NCI-H1048 (cell line): ENCODE measurements around the gene PPFIBP1.
A peak's percentile ranks its signal among the peaks of the same experiment; 100 is the strongest.

Experiments used
- DNase-seq: peaks from one replicate; lab custom pipeline; 2025; lab: John Stamatoyannopoulos, UW

The PPFIBP1 gene

DNA sequence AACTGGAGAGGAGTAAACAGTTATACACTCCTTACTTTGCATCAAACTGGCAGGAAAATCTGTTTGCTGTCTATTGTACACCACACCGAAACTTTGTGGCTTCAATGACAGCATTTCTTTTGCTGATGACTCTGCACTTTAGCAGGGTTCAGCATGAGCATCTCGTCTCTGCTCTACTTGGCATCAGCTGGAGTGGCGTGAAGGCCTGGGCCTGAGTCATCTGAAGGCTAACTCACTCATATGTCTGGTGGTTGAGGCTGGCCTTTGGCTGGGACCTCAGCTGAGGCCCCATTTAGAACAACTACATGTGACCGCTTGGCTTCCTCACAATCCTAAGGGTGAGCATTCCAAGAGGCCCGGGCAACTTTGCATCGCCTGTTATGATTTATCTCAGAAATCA is 143.5 kb downstream of the PPFIBP1 start:
- DNase-seq = no peak

DNA sequence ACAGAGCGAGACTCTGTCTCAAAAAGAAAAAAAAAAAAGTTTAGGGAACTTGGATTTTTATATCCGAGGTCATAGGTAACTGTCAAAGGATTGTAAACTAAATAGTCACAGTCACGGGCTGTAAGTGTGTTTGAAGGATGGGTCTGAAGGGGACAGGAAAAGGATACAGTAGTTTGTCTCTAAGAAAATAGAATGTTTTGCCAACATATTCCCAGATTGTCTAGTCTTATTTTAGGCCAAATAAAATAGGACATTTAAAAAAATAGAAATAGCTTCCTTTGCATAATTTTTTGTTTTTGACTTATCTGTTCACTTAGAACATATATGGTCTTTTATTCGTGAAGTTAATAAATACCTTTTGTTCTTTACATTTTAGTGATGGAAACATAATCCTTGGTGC is 148.0 kb downstream of the PPFIBP1 start:
- no peak for DNase-seq

- no peak for DNase-seq
These were observed 148.6 kb downstream of the PPFIBP1 start for GRCh38 chr12:27672643-27673042.

DNA sequence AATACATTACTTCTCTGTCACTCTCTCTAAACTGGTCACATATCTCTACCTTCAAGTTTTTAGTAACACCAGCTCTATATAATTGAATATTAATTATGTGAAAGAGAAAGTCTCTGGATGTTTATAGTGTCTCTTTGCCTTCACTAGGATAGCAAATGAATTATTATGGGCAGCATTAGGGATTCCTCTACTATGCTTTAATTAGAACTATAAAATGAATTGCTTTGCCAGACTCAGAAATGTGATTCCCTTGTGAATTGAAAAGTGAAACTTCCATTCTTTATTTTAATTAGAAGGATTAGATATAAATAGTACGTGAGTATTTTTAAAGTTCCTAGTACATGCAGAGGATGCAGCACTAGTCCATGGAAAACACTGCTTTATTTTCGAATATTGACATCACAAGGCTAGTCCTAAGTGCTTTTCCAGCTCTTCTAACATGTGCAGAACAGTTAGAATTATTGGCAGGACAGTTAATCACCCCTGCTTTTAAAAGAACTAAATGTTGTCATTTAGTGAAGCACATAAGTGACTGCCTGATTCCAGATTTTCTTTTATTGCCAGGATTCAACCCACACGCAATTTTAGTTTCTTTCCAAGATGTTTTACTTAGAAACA is 149.2 kb downstream of the PPFIBP1 start:
- no peak for DNase-seq

DNA sequence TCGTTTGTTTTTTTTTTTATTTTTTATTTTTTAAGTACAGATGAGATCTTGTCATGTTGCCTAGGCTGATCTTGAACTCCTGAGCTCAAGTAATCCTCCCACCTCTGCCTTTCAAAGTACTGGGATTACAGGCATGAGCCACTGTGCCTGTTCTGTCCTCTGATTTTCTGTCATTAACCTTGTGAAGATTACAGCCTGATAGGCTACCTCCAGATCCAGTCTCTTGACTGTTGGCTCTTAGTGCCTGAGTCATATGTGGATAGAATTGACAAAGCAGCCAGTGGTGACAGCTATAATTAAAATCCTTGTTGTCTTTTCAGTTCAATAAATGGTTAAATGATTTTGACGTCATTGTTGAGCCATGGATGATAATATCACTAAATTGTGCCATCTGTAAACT is 151.0 kb downstream of the PPFIBP1 start:
- DNase-seq = no peak

GRCh38 chr12:27680619-27681018 is 156.6 kb downstream of the PPFIBP1 start:
- DNase-seq = no peak

DNA sequence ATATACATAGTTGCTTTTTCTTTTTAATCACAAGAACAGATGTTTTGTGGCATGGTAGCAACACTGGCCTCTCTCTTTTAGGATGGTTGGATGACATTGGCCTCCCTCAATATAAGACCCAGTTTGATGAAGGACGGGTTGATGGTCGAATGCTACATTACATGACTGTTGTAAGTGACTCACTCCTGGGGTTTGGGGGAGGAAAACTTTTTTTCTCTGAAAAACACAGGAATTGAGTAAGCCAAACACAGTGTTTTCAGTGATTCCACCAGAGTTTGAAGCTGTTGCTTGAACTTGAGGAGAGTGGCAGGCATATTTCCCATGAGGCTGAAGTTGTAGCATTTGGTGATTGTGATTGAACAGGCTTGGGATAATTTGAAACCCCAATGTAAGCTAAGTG is 158.5 kb downstream of the PPFIBP1 start:
- DNase-seq = no peak

- no peak for DNase-seq
These were observed 161.3 kb downstream of the PPFIBP1 start for GRCh38 chr12:27685274-27685673.

DNA sequence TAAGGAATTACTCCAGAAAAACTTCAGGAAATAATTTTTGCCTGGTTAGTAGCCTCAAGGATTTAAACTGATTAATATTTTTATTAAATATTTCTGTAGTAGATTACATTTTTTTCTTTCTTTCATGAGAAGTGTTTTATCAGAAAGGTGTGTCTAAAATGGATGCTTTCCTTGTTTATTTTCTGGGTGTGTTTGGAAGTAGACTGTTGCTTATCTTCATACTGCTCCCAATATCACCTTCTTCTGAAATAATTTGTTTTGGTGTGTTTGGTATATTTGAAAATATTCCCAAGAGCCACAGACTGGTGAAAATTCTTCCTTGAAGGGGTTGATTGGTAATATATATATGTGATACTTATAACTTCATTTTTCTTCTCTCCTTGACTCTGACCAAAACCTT is 162.1 kb downstream of the PPFIBP1 start:
- no peak for DNase-seq

DNA sequence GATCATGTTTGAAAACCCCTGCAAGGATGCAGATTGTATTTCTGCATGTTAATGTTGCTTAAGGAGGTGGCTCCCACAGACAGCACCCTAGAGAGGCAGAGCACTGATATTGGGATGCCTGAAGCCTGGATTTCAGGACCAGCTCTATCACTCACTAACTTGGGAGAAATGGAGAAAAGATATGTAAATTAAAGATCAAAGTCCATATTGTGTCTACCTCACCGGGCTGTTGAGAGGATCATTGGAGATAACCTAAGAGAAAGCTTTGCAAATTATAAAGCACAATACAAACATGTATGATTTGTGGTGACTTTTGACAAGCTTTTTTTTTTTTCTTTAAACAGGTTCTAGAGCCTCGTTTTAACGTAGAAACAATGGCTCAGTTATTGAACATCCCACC is 164.7 kb downstream of the PPFIBP1 start:
- no peak for DNase-seq

DNA sequence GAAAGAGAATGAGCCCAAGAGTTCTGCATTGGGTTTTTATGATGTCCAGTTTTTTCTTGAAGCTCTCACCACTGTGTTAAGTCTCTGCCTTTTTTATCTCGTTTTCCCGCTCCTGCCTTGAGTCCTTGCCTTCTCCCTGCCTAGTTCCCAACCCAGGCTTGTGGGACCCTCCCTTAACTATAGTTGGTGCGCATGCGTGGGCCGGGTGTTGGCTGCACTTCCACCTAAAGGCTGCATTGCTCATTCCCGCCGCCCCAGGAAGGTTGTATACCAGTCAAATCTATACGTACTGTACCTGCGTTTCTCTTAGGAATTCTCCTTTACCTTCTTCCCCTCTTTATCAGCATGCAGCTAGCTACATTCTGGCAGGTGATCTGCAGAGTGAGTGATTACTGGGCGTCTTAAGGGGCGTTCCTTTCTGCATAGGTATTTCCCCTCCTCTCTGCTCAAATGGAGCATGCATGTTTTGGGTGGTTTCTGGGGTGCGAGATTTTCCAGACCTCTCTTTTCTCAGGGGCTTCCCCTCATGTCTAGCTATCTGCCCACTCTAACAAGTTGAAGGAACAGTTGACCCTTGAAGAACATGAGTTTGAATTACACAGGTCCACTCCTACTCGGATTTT is 165.7 kb downstream of the PPFIBP1 start:
- no peak for DNase-seq

DNA sequence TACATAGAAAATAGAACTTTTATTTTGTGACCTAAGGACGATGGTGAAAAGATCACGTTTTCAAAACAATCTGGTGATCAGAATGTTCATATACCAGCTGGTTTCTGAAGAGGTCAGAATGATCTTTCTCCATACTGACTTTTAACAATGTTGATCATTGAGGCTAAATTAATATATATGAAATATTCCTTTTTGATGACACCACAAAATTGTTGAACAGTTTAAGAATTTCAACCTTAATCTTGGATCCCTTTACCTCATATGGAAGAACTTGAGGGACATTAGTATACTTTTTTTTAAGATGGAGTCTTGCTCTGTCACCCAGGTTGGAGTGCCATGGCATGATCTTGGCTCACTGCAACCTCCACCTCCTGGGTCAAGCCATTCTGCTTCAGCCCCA is 169.4 kb downstream of the PPFIBP1 start:
- no peak for DNase-seq

- DNase-seq = no peak
These were observed 171.7 kb downstream of the PPFIBP1 start for GRCh38 chr12:27695556-27696292.

DNA sequence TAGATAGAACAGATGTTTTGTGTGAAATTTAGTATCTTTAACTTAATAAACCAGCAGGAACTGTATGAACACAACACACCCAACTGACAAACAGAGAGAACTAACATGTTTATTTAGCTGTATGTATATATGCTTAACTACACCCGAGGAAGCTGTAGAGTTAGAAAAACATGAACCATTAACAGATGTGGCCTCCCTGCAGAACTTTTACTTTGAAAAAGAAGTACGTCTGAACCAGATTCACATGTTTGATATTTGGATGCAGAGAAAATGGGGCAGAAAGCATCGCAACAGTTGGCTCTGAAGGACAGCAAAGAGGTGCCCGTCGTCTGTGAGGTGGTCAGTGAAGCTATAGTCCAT is 172.3 kb downstream of the PPFIBP1 start, which contains the start of gene REP15:
TSS of gene REP15 (plus strand) at position 155 of the 360 bp plus-strand sequence. CDS start at position 271, 116 bp downstream.
- DNase-seq = no peak

DNA sequence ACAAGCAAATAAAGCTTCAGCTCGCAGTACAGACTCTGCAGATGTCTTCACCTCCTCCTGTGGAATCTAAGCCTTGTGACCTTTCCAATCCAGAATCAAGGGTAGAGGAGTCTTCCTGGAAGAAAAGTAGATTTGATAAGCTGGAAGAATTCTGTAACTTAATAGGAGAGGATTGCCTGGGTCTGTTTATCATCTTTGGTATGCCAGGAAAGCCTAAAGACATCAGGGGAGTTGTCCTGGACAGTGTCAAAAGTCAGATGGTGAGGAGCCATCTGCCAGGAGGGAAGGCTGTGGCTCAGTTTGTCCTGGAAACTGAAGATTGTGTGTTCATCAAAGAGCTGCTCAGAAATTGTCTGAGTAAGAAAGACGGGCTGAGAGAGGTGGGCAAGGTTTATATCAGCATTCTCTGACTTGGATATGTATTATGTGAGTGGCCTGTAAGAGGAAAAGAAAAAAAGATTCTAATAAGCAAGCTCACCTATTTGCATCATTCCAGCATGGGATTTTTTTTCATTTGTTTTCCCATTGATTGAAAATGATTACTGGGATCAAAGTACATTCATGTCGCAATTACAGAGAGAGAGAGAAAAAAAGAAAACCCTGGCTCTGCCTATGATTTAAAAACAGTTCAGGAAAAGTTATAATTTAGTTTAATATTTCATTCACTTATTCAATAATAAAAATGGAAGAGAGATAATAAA is 173.0 kb downstream of the PPFIBP1 start:
- no peak for DNase-seq

DNA sequence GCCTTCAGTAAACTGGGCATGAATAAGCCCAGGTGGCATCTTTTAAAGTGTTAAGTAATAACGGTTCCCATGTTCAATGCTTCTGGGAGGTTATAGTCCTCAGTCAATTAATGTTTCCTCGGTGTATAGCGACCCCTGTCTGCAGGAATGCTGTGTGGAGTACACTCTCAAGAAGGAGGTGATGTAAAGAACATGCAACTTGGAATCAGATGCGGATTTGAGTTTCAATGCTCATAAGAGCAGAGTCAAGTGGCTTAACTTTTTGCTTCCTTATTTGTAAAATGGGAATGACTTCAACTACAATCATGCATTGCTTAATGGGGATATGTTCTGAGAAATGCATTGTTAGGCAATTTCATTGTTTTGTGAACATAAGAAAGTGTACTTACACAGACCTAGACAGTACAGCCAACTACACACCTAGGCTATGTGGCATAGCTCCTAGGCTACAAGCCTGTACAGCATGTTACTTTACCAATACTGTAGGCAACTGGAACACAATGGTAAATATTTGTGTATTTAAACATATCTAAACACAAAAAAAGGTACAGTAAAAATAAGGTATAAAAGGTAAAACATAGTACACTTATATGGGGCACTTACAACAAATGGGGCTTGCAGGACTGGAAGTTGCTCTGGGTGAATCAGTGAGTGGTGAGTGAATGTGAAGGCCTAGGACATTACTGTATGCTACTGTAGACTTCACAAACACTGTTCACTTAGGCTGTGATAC is 179.9 kb downstream of the PPFIBP1 start:
- peak; percentile 44 for DNase-seq

DNA sequence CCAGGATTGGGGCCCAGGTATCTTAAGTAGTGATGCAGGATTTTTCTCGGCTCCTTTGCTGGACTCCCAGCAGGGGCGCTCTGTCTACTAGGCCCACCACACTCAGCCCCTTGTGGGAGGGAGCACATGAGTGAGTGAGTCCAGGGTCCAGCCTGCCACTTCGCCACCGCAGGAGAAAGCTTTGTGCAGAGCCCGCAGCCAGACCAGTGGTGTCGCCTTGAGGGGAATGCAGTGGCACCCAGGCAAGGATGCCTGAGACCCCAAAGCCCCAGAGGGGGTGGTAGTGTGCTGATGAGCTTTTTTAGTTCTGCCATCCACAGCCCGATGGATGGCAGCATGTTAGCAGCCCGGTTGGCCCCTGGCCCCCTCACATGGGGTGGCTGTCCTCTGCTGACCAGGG is 181.3 kb downstream of the PPFIBP1 start:
- no peak for DNase-seq

DNA sequence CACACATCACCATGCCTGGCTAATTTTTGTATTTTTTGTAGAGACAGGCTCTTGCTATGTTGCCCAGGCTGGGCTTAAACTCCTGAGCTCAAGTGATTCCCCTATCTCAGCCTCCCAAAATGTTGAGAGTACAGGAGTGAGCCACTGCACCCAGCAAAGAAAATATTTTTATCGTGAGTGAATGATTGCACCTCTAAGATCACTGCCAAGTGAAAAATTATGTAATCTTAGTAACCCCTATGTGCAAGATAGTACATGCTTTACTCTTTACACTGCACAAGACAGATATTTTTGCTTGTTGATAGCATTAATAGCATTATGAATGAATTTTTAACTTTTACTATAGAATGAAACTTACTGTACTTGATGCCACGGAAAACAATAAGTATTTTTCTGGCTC is 183.2 kb downstream of the PPFIBP1 start:
- DNase-seq = no peak

DNA sequence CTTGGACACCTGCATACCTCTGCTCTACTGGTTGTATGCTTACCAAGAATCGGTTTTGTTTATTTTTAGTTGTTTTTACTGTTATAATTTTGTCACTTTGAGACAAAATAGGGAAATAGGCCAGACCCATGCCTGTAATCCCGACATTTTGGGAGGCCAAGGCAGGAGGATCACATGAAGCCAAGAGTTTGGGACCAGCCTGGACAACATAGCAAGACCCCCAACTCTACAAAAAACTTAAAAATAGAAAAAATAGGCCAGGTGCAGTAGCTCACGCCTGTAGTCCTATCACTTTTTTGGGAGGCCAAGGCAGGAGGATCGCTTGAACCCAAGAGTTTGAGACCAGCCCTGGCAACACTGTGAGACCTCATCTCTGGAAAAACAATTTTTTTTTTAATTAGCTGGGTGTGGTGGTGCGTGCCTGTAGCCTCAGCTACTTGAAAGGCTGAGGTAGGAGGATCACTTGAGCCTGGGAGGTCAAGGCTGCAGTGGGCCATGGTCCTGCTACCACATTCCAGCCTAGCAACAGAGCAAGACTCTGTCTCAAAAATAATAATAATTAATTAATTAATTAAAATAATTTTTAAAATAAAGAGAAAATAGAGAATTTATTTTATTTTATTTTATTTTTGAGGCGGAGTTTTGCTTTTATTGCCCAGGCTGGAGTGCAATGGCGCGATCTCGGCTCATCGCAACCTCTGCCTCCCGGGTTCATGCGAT is 185.4 kb downstream of the PPFIBP1 start:
- no peak for DNase-seq

DNA sequence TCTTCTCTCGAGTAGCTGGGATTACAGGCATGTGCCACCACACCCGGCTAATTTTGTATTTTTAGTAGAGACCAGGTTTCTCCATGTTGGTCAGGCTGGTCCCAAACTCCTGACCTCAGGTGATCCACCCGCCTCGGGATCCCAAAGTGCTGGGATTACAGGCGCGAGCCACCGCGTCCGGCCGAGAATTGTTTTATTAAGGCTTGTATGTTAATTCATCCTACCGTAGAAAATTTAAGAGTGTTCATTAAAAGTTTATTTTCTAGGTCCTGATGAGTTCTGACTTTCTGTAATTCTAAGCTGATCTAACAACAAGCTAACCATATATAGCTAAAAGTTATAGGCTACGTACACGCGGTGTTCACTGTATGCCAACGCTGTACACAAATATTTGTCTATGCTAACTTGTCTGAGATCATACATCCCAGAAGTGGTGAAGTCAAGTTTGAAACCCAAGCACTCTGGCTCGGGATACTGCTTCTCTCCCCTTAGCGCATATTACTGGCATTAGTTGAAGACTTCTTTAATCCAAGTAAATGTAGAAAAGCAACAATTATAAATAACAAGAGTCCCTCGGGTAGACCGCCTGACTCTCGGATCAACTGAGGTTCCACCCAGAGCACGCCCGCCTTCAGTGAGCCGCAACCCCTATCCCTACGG is 186.1 kb downstream of the PPFIBP1 start:
- DNase-seq = no peak
